Motor neuron (in vitro differentiated cells): ENCODE measurements around the gene DISP2. TPM values are rescaled to one million over a fixed set of nuclear protein-coding genes. Genes with fewer than 3 reads are reported as not detected.

Experiments used
- ATAC-seq, 8 experiments: fragments of 200-7000 bp; cut with Tn5 transposase; replicated peaks in 6 of 8; 2 replicates each; pipeline ENCODE4 v1.8.0; 2021; ENCODE audit warnings: mild to moderate bottlenecking in 8 of 8, moderate library complexity in 8 of 8
- H3K27ac ChIP-seq, 2 donors: fragments of 250-450 bp; sonication (Bioruptor Pico); 2 replicates each; pipeline ENCODE4 v1.9.0; 2021; ENCODE audit warnings: antibody characterized with exemption in 2 of 2, mild to moderate bottlenecking in 2 of 2, moderate library complexity in 1 of 2
- H3K4me1 ChIP-seq, 2 donors: fragments of 250-450 bp; sonication (Bioruptor Pico); replicated peaks in 1 of 2; 2 replicates each; pipeline ENCODE4 v1.6.1; 2021; ENCODE audit warnings: antibody characterized with exemption in 2 of 2, mild to moderate bottlenecking in 2 of 2, moderate library complexity in 1 of 2
- H3K4me3 ChIP-seq, 5 donors: fragments of 250-450 bp; sonication (Bioruptor Pico); 2 replicates each; pipeline ENCODE4 v1.9.0; 2021; ENCODE audit warnings: antibody characterized with exemption in 5 of 5, mild to moderate bottlenecking in 5 of 5, moderate library complexity in 4 of 5
- WGBS, 10 experiments: fragments of 450-650 bp; shearing (Covaris generic); methylation state at CpG; one replicate each; pipeline ENCODE4 v1.0.0; 2022; 5-methylcytosine and 5-hydroxymethylcytosine counted together
- in situ Hi-C, 9 experiments: fragments of 400-800 bp; cut with MboI; loops; one replicate each; pipeline ENCODE4 v1.15.0; 2021; ENCODE audit warnings: low sequenced_read_pairs in 9 of 9, low pct_unique_long_range_greater_than_20kb in 2 of 9; ENCODE audit not compliant: unreplicated experiment in 9 of 9
- total RNA-seq, 8 experiments: library from RNA; unstranded; fragments of 300-600 nt; gene quantifications; 2 replicates each; pipeline versions ENCODE4 v1.2.3 to v1.2.4, GENCODE V29; 2022

The DISP2 gene
- total RNA-seq, 8 experiments from 2014 or later, result 0.17 to 9.1 (median 5.3) TPM

GRCh38 chr15:40420793-40421192 lies 62.8 kb downstream of the DISP2 start:
- 14 to 100% (median 86%) methylated on average over 1 to 2 of the region's 3 CpGs; no CpG with 5 or more reads in 5 of the 10 experiments for WGBS, 10 experiments
- Histone ChIP-seq H3K27ac (no peak overlapping the region), H3K4me3 (no peak overlapping the region), H3K4me1 (peaks cover 0 to 2% of the 10 kb centered on the region in 2 donors)
- in situ Hi-C loops, result no loop called here
- no peak for ATAC-seq

DNA sequence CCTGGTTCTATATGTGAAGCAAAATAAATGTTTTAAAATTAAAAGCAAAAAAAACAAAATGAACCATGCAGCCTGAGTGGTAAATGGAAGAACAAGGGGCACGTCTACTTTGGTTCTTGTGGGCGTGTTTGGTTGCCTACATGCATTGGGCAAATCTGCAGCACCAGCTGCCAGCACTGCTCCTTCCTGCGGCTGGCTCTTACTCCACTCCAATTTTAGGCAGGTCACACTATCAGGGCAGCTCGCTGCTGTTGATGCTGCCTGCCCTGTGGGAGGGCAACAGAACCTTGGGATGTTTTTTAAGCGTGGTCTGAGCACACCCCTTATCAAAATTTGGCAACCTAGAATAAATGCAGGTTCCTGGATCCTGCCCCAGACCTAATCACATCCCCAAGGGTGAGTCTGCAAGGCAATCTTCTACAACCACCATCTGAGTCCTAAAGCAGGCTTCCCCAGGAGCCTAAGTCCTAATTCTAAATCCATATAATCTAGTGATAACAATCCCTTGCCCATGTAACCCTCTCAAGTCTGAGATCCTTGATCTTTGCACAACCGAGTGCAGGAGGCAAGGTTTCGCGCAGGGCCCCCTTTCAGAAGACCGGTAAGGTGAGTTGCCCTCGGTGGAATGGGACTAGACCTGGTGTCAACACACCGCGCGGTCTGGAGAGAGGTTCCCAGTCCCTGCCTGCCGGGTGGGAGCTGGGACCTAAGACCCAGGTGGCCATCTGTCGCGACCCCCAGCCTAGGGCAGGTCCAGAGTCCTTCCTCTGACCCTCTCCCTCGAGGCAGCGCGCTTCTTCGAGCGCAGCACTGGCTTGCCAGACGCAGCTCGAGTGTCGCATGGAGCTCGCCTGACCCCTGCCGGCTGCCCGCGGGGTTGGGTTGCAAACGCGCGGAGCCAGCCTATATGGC lies 63.5 kb downstream of the DISP2 start:
- 13 to 93% (median 22%) methylated on average over 2 to 6 of the region's 31 CpGs; no CpG with 5 or more reads in 4 of the 10 experiments for WGBS, 10 experiments

GRCh38 chr15:40424483-40425115 lies 66.6 kb downstream of the DISP2 start:
- WGBS, 10 experiments, result 59 to 94% (median 72%) methylated on average over 1 to 4 of the region's 6 CpGs; no CpG with 5 or more reads in 4 of the 10 experiments
- H3K27ac ChIP-seq, result no peak overlapping the region
- H3K4me1 ChIP-seq, result peaks cover 0 to 2% of the 10 kb centered on the region in 2 donors
- H3K4me3 ChIP-seq, result no peak overlapping the region
- in situ Hi-C loops, result no loop called here
- no peak for ATAC-seq

More for the DNA sequence above, 63.5 kb downstream of the DISP2 start:
- Histone ChIP-seq H3K4me3 (no peak overlapping the region), H3K27ac (no peak overlapping the region), H3K4me1 (peaks cover 0 to 2% of the 10 kb centered on the region in 2 donors)
- in situ Hi-C loops, result no loop called here
- ATAC-seq, result peak; percentile 89 to 97 (median 93)

GRCh38 chr15:40425681-40426080 lies 67.7 kb downstream of the DISP2 start:
- H3K4me1 ChIP-seq, result peaks cover 0 to 2% of the 10 kb centered on the region in 2 donors
- no peak for ATAC-seq
- H3K27ac ChIP-seq, result no peak overlapping the region
- in situ Hi-C loops, result no loop called here
- 67 to 100% (median 86%) methylated on average over 1 to 5 of the region's 5 CpGs; no CpG with 5 or more reads in 3 of the 10 experiments for WGBS, 10 experiments
- no peak overlapping the region for H3K4me3 ChIP-seq

GRCh38 chr15:40427188-40427587 lies 69.2 kb downstream of the DISP2 start:
- no peak overlapping the region for H3K27ac ChIP-seq
- in situ Hi-C loops, result no loop called here
- H3K4me3 ChIP-seq, result no peak overlapping the region
- WGBS, 10 experiments, result 74 to 100% (median 92%) methylated on average over 1 to 6 of the region's 9 CpGs; no CpG with 5 or more reads in 2 of the 10 experiments
- no peaks in the 10 kb centered on the region for H3K4me1 ChIP-seq
- no peak for ATAC-seq

DNA sequence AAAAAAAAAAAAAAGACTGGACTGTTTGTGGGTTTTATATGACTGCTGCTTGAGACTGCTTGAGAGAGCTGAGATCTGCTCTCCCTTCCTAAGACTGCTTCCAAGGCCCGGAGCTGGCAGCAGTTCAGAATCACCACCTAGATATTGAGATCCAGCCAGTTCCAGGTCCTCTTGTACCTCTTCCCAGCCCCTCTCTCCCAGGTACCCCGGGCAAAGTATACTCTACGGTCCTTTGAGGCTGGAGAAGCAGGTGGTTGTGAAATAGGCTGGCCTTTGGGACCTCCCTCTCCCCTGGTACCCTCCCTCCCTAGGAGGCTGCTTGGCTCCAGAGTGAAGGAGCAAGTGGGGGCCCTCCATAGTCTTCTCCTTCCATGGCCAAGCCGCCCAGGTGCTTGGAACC lies 70.2 kb downstream of the DISP2 start:
- in situ Hi-C loops, result no loop called here
- no peak overlapping the region for H3K4me3 ChIP-seq
- WGBS, 10 experiments, result 50 to 100% (median 100%) methylated on average over 1 of the region's 4 CpGs; no CpG with 5 or more reads in 7 of the 10 experiments
- no peak overlapping the region for H3K27ac ChIP-seq
- H3K4me1 ChIP-seq, result no peaks in the 10 kb centered on the region
- ATAC-seq, result no peak

Other genes starting within 250 kb of the DISP2 start
- 10 to 100 TPM in 4 of 8 experiments, 1 to 10 TPM in 4; 2.0 to 32.7 (median 10.7) TPM for gene BMF, start 249.3 kb upstream of the DISP2 start, total RNA-seq
- gene BUB1B, start 197.2 kb upstream of the DISP2 start, total RNA-seq, result 10 to 100 TPM in 3 of 8 experiments, 1 to 10 TPM in 4, under 1 TPM in 1; 0.31 to 39.0 (median 3.7) TPM
- 10 to 100 TPM in 1 of 8 experiments, 1 to 10 TPM in 5, under 1 TPM in 2; 0.56 to 13.1 (median 2.3) TPM for gene PAK6, start 119.2 kb upstream of the DISP2 start, total RNA-seq
- under 1 TPM in 3 of 8 experiments, not detected in 5; 0.17 to 0.66 (median 0.27) TPM for gene ANKRD63, start 75.2 kb upstream of the DISP2 start, total RNA-seq
- gene PLCB2, start 50.3 kb upstream of the DISP2 start, total RNA-seq, result 1 to 10 TPM in 6 of 8 experiments, under 1 TPM in 2; 0.87 to 3.3 (median 1.6) TPM
- 10 to 100 TPM in 6 of 8 experiments, 1 to 10 TPM in 2; 6.5 to 16.8 (median 13.4) TPM for gene INAFM2, start 34.5 kb upstream of the DISP2 start, total RNA-seq
- 10 to 100 TPM in 1 of 8 experiments, 1 to 10 TPM in 3, under 1 TPM in 4; 0.50 to 32.6 (median 1.9) TPM for gene CCDC9B, start 17.3 kb upstream of the DISP2 start, total RNA-seq
- gene PHGR1, start 7.2 kb upstream of the DISP2 start, total RNA-seq, result under 1 TPM in 1 of 8 experiments, not detected in 7; 0.81 TPM
- 10 to 100 TPM; 19.5 to 63.3 (median 29.3) TPM for gene KNSTRN, start 24.5 kb downstream of the DISP2 start, total RNA-seq
- 10 to 100 TPM; 20.3 to 93.9 (median 33.7) TPM for gene IVD, start 47.6 kb downstream of the DISP2 start, total RNA-seq
- 10 to 100 TPM; 10.4 to 24.9 (median 20.2) TPM for gene BAHD1, start 82.7 kb downstream of the DISP2 start, total RNA-seq
- gene CHST14, start 112.8 kb downstream of the DISP2 start, total RNA-seq, result 10 to 100 TPM in 1 of 8 experiments, 1 to 10 TPM in 7; 2.1 to 12.0 (median 6.0) TPM
- gene CCDC32, start 206.8 kb downstream of the DISP2 start, total RNA-seq, result 10 to 100 TPM; 13.9 to 34.6 (median 21.1) TPM
- 10 to 100 TPM in 6 of 8 experiments, 1 to 10 TPM in 2; 8.5 to 12.6 (median 11.1) TPM for gene RPUSD2, start 211.1 kb downstream of the DISP2 start, total RNA-seq
- gene KNL1, start 236.0 kb downstream of the DISP2 start, total RNA-seq, result 10 to 100 TPM in 3 of 8 experiments, 1 to 10 TPM in 4, under 1 TPM in 1; 0.61 to 21.4 (median 1.6) TPM